HG03442 (cell line): ENCODE data around the gene COL26A1.
"Not testable (repeated sequence)": the region's sequence is repeated elsewhere in the genome, so short reads cannot be mapped to it uniquely, and the experiment has no call there.

Experiments used
- ATAC-seq: cut with Tn5 transposase; IDR thresholded peaks from one replicate; pipeline ENCODE4 v1.9.1; 2021; ENCODE audit warnings: mild to moderate bottlenecking, moderate library complexity; ENCODE audit not compliant: unreplicated experiment

Gene COL26A1

GRCh38 chr7:101401390-101402080 lies 38.9 kb downstream of the COL26A1 start:
- no peak for ATAC-seq

DNA sequence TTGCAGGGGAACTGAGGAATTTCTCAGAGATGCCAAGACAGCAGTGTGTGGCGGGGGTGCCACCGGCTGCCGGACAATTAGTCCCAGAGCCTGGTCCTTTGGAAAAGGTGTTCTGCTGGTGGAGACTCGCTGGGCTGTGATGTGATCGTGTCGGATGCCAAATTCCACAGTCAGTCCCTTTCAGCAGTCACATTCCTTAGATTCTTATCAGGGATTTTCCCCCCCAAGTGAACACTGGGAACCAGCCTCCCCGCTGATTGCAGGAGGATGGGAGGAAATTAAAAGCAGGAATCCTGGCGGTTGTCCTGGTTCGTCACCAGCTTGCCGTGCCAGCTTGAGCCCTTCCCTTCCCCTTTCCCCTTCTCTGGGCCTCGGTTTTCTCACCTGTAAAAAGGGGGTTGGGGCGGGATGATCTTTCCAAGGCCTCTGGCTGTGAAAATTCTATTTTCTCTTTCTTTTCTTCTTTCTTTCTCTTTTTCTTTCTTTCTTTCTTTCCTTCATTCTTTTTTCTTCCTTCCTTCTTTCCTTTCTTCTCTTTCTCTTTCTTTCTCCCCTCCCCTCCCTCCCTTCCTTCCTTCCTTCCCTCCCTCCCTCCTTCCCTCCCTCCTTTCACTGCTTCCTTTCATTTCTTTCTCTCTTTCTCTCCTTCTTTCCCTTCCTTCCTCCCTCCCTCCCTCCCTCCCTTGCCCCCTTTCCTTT lies 39.6 kb downstream of the COL26A1 start:
- no peak for ATAC-seq

DNA sequence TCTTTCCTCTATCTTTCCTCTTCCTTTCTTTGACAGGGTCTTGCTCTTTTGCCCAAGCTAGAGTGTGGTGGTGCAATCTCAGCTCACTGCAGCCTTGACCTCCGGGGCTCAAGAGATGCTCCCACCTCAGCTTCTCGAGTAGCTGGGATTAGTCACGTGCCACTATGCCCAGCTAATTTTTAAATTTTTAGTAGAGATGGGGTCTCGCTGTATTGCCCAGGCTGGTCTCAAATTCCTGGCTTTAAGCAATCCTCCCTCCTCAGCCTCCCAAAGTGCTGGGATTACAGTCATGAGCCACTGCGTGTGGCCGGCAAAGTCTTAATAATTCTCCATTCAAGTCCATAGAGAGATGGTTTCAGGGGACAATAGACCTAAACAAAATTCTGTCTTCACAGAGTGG lies 40.2 kb downstream of the COL26A1 start:
- no peak for ATAC-seq

- no peak for ATAC-seq
Measured at GRCh38 chr7:101405474-101406067, 42.9 kb downstream of the COL26A1 start.

- no peak for ATAC-seq
Measured at GRCh38 chr7:101410743-101411507, 48.2 kb downstream of the COL26A1 start.

- no peak for ATAC-seq
Measured at GRCh38 chr7:101411508-101411874, 48.8 kb downstream of the COL26A1 start.

DNA sequence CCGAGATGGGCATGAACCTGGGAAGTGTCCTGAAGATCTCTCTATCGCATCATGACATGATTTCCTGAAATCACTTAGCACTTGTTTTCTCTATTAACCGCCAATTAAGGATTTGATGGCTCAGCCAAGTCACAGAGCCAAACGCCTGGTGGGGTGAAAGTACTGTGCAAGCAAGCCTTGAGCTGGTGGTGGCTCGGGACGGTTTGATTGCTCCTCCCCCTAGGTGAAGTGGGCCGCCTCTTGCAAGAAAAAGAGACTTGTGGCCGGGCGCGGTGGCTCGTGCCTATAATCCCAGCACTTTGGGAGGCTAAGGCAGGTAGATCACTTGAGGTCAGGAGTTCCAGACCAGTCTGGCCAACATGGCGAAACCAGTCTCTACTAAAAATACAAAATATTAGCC lies 50.3 kb downstream of the COL26A1 start:
- ATAC-seq = no peak

- ATAC-seq = no peak
Measured at GRCh38 chr7:101418694-101419093, 56.0 kb downstream of the COL26A1 start.

- no peak for ATAC-seq
Measured at GRCh38 chr7:101419831-101420230, 57.2 kb downstream of the COL26A1 start.

DNA sequence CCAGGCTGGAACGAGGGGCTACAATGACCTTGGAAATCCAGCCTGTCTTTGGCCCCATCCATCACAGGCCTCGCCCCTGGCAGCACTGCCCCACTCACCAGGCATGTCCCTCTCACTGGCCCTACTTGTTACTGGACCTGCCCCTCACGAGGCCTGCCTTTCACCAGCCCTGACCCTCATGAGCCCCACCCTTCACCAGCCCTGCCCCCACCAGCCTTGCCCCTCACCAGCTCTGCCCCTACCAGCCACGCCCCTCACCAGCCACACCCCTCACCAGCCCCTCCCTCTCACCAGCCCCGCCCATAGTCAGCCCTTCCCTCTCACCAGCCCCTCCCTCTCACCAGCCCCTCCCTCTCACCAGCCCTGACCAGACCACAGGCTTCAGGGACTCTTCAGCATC lies 57.8 kb downstream of the COL26A1 start:
- no peak for ATAC-seq

GRCh38 chr7:101422356-101423195 lies 59.9 kb downstream of the COL26A1 start:
- ATAC-seq = no peak

DNA sequence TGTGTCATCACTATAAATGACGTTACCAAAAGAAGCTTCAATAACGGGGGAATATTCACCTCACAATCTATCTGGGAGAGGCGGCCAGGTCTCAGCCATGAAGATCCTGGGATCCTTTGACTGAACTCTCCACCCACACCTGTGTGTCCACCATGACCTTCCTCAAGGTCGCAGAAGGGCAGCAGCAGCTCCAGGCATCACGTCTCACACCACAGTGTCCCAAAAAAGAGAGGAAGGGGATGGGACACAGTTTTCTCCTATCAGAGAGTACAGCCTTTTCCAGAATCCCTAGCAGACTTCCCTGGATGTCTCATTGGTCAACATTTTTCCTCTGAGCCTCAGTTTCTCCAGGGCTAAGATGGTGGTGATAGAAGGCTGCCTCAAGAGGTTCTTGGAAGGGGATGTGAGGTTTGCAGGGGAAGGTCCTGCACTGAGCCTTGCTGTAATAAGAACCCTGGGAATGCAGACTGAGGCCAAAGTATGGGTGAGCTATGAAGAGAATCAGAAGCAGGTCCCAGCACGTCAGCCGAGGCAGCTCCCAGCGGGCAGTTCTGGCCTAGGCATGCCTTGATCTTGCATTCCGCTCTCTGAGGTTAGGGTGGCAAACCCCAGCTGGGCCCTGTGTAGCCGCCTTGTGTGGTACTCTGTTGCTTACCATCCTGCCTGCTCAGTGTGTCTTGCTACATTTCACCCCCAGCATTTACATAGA lies 63.8 kb downstream of the COL26A1 start:
- ATAC-seq = no peak

DNA sequence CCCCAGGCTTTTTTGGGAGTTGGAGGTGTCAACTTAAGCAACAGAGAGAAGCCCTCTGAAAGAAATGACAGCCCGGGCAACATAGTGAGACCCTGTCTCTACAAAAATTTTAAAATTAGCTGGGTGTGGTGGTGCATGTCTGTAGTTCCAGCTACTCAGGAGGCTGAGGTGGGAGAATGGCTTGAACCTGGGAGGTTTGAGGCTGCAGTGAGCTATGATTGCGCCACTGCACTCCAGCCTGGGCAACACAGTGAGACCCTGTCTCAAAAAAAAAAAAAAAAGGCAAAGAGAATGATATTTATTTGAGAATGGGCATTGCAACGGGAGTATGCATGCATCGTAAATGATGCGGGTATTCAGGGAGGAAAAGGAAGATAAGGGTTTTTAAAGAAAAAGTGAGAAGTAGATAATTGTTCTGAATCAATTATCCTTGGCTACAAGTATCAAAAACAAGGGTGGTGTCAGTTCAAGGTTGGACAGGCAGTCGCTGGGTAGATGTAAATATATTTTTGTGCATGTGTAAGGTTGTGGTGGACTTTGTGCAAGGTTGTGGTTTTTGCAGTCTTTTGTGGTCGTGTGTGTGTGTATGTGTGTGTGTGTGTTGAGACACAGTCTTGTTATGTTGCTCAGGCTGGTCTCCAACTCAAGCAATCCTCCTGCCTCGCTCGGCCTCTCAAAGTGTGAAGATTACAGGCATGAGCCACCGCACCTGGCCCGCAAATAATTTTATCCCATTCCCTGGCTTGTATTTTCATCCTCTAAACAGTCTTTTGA lies 65.6 kb downstream of the COL26A1 start:
- ATAC-seq = no peak

DNA sequence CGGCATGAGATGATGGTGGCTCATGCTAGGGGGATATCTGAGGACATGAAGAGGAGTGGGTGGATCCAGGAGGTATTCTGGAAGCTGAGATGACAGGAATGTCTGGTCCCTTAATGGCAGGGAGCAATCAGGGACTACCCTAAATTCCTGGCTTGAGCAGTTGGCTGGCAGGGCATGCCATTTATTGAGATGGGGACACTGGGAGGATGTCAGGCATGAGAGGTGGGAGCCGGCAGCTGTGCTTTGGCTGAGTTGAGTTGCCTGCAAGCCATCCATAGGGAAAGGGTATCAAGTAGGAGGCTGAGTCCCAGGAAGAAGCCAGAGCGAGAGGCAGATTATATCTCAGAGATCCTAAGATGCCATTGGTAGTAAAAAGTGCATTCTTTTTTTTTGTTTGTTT lies 69.6 kb downstream of the COL26A1 start:
- no peak for ATAC-seq

DNA sequence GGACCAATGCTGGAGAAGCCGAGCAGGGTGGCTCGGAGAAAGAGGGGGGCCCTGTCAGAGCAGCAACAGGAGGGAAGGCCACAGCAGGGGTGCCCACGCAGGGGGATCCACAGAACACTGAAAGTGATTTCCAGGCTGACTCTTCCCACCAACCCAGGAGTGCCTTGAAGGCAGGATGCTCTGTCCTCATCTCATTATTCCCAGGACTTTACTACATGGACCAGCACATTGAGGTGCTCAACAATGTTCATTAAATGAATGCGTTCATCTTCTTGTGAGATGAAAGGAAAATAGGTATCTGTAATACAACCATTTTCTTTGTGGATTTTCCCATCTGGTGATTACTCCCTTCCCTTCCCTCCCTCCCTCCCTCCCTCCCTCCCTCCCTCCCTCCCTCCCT lies 71.0 kb downstream of the COL26A1 start:
- ATAC-seq = no peak

DNA sequence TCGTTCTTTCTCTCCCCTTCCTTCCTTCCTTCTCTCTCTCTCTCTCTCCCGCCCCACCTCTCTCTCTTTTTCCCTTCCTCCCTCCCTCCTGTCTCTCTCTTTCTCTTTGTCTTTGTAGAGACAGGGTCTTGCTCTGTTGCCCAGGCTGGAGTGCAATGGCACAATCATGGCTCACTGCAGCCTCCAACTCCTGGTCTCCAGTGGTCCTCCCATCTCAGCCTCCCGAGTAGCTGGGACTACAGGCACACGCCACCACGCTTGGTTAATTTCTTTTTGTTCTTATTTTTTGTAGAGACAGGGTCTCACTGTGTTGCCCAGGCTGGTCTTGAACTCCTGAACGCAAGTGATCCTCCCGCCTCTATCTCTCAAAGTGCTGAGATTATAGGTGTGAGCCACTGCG lies 71.5 kb downstream of the COL26A1 start:
- not testable (repeated sequence) for ATAC-seq

DNA sequence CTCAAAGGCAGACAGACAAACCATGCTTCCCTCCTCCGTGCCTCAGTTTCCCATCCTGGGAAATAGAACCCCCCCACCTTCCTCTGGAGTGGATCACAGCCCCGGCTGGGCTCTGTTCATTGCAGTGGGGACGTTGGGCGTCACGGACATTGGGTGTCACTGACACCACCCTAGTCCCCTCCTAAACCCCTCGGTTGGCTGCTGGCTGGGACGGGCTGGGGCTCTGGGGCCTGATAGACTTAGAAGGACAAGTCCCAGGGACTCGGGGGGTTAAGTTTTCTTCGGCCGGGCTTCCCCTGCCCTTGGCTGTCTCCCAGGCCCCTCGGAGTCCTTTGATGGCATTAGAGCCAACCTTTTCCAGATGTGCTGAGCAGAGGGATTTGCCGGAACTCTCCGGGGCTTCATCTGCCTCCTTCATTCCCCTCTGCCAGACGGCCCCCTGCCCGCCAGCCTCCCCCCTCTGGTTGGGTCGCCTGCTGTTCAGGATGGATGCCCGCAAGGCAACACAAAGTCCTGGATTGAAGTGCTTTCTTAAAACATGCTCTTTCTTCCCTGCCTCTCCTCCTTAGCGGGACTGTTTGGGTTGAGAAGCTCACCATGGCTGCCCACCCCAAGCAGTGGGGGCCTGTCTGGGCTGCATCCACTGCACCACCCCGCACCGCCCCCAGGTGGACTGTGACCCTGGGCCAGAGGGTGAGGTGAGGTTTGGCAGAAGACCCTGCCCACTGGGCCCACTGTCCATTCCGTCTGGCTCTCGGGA lies 73.0 kb downstream of the COL26A1 start:
- ATAC-seq = no peak

- no peak for ATAC-seq
Measured at GRCh38 chr7:101436221-101436735, 73.6 kb downstream of the COL26A1 start.
